HG03439 (cell line): ENCODE measurements around the gene LCN6.

Source experiments
- ATAC-seq: cut with Tn5 transposase; IDR thresholded peaks from one replicate; pipeline ENCODE4 v1.9.1; 2021; ENCODE audit warnings: mild to moderate bottlenecking, moderate library complexity; ENCODE audit not compliant: unreplicated experiment

LCN6 gene

DNA sequence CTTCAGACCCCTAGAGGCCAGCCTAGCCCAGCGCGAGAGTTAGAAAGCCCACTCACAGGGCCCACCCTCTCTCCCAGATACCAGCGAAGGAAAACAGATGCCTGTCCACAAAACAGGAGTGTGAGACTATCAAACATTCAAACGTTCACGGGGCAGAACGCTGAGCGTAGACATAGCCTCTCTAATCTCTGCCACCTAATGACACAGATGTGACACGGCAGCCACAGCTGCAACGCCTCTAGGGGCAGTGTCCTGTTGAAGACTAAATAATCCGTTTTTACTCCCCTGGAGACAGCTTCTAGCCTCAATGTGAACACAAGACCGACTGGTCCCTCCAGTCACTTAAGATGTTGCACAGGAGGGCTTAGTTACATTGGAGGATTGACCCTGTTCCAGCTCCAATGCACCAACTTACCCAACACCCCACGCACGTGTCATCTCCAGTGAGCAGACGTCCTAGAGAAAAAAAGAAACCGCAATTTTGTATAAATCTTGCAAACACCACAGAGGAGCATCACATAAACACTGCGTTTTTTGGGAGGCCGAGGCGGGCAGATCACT, 21.6 kb downstream of the LCN6 start:
- no peak for ATAC-seq

DNA sequence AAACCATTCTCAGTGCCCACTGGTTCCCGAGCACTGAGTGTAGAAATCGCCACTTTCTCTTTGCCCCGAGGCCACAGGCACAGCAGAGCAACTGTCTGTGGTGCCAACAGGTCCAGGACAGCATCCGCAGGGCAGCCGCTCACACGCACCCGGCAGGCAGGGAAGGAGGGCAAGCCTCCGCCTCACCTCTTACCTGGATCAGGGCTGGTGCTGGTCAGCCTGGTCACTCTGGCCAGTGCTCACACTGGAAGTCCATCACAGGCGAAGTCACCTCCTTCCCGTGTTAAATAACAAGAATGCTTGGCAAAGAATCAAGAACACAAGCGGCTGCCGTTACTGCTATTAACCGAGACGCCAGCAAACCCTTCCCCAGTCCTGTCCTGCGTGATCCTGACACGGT, 22.2 kb downstream of the LCN6 start:
- ATAC-seq, result no peak

DNA sequence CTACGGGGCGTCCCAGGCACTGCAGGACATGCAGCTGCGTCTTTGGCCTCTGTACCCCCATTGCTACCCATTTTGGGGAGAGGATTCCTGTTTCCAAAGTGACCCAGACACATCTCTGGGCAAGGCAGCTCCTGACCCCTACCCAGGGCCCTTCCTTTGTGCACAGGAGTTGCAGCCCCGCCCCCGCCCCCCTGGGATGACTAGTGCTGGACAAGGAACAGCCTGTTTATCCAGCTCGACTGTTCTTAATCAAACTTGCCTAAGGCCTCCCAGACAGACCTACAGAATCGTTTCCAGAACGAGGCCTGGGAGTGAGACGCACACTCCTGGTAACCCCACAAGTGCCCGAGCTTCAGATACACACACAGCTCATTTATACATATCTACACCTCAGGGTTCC, 22.7 kb downstream of the LCN6 start:
- ATAC-seq, result no peak

DNA sequence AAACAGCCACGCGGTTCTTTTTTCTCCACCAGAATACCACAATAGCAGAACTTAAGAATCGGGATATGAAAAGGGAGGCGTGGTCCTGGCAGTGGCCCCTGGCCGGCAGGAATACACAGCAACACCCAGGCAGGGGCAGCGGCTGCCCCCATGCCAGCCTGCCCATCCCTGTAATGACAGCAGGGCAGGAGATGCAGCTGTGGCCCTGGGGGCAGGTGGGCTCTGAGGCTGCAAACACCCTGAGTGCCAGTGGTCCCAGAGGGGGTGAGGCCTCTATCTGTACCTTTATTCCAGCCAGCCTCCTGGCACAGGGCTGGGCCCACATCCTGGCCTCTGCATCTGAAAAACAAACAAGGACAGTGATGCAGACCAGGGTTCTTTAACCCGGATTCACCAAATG, 23.6 kb downstream of the LCN6 start:
- no peak for ATAC-seq

DNA sequence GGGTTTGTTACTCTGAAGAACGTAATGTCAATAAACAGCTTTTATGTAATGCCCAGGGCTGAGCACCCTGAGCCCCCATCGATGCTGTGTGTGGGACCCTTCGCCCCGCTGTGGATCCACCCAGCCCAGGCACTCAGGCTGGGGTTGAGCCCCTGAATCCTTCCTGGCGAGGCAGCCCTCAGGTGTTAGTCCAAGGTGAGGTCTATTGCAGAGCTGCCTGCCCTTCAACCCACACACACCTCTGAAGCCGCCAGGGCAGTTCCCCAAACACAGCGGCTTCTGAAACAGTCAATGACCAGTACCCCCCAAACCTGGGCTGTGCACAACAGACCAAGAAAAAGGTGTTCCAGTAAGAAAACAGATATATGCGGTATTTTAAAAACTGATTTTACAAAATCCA, 24.3 kb downstream of the LCN6 start:
- ATAC-seq, result no peak

DNA sequence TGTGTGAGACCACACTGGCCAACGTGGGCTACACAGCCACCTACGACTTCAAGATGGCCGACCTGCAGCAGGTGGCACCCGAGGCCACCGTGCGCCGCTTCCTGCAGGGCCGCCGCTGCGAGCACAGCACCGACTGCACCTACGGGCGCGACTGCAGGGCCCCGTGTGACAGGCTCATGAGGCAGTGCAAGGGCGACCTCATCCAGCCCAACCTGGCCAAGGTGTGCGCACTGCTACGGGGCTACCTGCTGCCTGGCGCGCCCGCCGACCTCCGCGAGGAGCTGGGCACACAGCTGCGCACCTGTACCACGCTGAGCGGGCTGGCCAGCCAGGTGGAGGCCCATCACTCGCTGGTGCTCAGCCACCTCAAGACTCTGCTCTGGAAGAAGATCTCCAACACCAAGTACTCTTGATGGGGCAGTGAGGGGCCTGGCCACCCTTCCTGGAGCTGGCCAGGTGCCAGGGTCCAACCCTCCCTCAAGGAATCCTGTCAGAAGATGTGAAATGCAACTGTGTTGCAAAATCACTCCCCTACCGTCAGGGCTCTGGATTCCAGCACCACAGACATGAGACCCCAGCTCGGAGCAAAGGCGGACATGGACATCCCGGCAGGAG, 24.9 kb downstream of the LCN6 start:
- no peak for ATAC-seq

DNA sequence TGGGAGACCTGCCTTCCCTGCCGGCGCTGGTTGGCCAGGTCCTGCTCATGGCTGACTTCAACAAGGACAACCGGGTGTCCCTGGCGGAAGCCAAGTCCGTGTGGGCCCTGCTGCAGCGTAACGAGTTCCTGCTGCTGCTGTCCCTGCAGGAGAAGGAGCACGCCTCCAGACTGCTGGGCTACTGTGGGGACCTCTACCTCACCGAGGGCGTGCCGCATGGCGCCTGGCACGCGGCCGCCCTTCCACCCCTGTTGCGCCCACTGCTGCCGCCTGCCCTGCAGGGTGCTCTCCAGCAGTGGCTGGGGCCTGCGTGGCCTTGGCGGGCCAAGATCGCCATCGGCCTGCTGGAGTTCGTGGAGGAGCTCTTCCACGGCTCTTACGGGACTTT, 25.4 kb downstream of the LCN6 start:
- ATAC-seq, result no peak

DNA sequence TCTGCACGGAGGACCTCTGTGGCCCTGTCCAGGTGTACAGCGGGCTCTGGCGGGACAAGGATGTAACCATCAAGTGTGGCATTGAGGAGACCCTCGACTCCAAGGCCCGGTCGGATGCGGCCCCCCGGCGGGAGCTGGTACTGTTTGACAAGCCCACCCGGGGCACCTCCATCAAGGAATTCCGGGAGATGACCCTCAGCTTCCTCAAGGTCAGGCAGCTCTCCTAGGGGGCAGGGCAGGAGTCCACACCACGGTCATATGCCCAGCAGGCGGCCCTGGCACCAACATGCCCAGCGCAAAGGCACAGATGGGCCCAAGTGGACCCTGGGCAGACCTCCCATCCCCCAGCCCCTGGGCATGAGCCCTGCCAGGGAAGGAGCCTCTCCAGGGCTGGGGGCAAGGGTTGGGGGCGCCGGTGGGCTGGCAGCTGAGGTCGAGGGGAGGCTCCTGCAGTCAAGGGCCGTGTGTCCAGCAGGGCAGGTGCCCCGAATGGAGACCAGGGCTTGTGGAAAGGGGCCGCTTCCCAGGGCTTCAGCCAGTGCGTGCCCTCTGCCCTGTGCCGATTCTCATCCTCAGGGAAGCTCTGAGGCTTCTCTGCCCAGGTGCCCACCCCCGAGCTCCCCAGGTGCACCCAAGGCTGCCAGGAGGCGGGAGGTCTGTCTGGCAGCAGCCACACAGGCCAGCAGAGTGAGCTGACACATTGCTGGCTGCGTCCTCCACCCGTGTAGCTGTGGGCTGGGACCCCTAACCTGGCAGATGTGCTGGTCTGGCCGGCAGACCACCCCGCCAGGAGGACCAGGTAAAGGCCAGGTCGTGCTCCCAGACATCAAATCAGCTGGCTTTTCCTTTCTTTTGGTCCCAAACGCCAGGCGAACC, 26.0 kb downstream of the LCN6 start:
- no peak for ATAC-seq

DNA sequence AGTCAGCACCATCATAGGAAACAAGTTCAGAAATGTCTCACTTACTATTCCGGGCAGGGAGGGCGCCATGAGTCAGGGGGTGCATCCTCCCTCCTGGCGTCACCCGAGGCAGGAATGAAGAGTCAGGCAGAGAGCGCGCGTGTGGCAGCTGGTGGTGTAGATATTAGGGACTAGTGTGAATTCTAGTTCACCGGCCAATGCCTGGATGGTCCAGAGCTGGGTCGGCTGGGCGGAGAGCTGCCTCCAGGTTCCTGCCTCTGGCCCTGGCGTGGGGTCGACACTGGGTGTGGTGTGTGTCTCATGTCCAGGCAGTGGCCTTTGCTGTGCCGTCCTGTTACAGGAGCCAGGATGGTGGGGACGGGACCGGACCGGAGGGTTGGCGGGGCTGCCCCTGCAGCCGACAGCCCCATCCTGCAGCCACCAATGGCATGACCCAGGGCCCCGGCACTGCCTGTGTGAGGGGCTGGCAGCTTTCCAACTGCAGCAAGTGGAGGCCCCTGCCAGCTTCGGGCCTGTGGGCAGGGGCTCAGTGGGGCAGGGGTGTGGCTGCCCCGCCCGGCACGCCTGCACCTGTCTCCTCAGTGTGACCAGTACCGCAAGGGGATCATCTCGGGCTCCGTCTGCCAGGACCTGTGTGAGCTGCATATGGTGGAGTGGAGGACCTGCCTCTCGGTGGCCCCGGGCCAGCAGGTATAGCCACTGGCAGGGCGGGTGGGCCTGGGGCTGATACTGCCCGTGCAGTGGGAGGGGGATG, 26.8 kb downstream of the LCN6 start:
- no peak for ATAC-seq

DNA sequence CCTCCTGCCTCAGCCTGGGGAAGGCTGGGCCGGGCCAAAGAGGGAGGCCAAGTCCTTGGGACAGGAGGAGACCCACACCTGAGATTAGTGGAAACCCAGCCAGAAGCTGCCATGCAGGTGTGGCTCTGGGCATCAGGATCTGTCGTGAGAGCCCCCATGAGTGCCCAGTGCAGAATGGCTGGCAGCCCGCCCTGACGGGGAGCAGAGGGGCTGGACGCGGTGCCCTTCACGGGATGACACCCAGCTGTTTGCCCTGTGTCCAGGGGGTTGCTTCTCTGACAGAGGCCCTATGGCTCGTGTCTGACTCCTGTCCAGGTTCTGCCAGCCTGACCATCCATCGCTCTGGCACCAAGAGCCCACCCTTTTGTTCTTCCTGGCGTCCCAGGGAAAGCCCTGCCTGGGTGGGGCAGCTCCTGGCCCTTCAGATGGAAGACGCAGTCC, 27.4 kb downstream of the LCN6 start:
- no peak for ATAC-seq

DNA sequence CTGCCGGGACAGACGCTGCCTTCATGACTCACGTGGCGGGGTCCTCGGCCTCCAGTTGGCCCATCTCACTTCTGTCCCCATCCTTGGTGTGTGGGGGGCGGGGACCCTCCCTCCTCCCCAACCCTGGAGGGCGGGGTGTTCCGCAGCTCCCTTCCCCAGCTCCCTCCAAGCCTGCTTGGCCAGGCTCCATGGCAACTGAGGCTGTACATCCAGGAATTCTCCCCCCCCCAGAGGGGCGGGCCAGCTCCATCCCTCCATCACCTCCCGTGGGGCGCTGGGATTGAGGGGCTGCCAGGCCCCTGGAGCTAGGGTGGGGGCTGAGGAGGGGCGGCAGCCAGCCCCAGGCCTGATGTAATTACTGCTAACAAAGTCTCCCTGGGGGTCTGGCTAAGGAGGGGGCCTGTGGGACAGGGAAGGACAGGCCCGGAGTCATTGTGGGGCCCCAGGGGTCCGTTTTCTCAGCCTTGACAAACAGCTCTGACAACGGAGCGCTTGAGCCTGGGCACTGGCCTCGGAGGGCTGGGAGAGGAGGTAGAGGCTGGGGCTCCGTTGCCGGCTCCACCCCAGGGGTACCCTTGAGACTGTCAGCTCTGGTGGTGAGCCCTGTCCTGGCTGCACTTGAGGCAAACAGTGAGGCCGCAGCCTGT, 28.0 kb downstream of the LCN6 start:
- no peak for ATAC-seq

DNA sequence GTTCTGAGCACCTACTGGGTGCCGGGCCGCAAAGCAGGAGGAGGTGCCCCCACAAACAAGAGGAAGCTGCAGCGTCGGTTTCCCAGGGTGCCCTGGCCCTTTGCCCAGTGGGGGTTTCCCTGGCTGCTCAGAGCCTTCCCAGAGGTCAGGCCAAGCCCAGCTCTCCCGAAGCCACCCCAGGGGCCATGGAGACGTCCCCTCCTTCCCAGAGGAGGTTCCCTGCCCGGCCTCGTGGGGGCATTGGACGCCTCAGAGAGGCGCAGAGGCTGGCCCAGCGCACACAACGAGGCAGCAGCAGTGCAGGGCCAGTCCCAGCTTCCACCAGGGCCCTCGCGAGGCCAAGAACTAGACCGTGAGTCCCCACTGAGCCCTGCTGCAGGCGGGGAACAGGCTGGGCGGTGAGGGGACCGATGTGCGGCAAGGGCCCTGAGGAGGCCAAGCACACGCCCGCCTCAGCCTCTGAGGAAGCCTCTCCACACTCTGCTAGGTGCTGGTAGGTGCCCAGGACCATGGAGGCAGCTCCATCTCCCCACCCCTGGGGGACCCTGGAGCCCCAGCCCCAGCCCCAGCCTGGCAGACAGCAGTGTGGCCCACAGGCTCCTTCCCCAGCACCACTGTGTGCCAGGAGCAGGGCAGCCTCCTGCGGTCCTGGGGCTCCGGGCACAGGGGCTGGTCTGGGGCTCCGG, 29.0 kb downstream of the LCN6 start:
- ATAC-seq, result no peak

DNA sequence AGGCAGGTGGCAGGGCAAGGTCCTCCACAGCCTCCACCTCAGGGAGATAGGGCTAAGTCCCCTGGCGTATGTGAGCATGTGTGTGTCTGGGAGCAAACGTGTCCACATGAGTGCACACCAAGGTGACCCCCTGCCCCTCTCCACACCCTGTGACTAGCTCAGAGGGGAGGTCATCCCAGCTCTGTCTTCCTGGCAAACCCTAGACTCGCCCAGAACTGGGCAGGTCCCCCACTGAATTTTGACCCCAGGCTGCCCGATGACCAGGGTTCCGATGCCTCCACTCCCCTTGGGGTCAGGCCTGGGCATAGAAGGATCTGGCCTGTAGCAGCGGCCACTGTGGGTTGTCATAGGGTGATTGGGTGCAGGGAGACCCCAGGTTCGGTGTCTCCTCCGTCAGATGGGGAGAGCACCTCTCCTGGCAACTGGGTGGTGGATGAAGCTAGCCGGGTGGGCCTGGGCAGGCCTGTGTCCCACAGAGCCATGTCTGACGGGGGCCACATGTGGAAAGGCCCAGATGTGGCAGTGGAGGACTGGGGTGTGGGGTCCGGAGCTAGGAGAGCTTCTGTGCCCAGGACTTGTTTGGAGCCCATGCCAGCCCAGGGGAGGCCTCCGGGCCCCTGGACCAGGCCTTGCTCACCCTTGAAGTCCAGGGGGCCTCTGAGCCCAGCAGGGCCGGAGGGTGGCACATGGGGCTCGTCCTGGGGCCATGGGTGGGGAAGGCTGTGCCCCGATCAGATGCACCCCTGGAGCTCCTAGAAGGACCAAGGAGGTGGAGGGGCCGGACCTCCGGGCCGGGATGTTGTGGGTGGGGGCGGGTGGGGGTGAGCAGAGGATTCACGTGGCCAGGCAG, 29.8 kb downstream of the LCN6 start:
- ATAC-seq, result no peak

DNA sequence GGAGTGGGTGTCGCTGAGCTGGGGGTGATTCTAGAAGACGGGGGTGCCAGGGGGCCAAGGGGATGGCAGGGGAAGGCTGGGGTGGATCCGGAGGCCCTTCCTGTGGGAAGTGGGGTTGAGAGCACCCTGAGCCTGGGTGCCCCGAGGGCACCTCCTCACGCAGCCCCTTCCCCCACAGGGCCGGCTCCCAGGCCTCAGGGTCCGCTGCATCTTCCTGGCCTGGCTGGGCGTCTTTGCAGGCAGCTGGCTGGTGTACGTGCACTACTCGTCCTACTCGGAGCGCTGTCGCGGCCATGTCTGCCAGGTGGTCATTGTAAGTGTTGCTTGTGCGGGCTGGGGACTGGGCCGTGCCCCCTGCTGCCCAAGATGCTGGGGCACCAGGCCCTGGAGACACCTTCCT, 30.9 kb downstream of the LCN6 start:
- no peak for ATAC-seq

DNA sequence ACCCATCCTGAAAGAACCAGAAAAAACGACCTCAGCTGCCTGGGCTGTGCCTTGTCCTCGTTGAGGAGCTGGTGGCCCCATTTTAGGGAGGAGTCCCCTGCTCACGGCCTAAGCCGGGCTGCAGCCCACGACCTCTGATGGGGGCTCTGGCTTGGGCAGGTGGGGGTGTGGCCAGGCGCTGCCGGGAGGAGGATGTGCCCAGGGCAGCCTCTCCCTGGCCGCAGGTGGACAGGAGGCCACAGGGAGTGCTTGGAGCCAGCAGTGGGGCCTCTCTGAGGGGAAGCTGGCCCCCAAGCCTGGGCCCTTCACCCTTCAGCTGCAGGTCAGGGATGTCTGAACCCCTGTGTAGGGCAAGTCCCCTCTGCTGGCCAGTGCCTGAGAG, 33.4 kb downstream of the LCN6 start:
- no peak for ATAC-seq

DNA sequence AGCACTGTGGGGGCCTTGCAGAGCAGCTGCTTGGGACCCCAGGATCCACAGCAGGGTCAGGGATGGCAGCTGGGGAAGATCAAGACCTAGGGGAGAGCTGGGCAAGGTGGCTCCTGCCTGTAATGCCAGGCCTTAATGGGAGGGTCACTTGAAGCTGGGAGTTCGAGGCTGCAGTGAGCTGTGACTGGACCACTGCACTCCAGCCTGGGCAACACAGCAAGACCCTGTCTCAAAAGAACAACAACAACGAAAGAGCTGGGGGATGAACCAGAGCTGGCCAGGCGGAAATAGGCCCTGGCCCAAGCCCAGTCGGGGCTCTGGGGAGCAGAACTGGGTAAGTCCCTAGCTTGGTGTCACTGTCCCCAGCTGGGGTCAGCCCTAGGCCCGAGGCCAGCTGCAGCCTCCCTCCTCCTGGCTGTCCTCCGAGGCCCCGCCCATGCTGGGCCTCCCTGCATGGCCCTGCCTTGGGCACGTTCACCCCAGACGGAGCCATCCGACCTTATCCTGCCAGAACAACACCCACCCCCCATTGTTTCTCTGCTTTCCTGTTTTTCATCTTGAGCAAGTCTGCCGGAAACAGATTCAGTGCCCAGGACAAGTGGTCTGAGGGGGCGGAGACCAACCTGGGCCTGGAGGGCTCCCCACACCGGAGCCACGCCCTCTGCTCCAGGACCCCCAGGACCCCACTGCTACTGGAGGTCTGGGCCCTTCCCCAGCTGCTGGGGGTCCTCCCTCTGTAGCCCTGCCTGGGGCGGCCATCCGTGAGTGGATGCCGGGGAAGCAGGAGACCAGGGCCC, 34.0 kb downstream of the LCN6 start:
- ATAC-seq, result no peak

DNA sequence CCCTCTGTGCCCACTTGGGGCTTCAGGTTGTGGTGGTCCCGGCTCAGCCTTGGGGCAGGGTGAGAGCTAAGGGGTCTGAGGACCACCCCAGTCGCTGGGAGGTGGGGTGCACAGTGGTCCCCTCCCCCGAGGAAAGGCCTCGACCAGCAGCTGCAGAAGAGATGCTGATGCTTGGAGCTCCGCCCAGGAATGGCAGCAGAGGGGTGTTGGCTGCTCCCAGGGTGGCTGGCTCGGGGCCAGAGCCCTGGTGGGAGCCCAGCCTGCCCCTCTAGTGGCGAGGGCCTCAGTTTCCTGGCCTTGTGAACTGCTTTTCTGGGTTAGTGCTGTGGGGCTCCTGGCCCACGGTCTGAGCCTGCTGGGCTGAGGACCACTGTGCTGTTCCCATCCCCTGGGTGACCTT, 34.8 kb downstream of the LCN6 start:
- ATAC-seq, result no peak

DNA sequence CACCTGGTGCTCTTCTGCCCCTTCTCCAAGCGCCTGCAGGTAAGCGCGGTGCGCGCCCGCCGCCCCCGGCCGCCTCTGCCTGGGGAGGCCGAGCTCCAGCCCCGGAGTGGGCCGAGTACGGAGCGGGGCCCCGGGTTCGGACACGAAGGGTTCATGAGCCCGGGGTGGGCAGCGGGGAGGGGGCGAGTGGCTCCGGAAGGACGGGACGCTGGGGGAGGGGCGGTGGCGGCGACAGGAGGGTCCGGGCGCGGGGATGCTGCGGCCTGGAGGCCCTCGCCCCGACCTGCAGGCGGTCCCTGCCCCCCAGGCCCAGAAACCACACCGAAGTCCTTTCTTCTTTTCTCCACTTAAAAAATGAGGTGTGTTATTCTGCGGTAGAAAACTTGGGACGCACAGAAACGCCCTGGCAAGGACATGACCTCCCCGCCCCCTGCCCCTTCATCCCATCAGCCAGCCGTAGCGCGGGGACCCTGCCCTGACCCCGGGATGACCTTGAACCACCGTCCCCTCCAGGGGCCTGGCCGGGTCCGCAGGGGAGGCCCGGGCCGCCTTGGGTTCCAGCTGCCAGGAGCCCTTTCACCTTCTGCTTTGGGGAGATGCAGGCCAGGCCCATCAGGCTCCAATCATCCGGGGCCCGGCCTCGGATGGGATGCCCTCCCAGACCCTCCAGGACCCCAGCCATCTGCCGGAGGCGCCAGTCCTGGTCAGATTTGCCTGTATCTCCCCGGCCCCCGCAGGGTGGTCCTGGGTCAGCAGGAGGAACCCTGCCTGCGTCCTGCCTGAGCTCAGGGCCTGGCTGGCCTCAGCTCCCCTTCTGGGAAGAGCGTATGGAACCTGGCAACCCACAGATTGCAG, 35.4 kb downstream of the LCN6 start:
- no peak for ATAC-seq
